ENCODE measurements around the gene ODR4. TPM values are rescaled to one million over a fixed set of nuclear protein-coding genes. Genes with fewer than 3 reads are reported as not detected.

ODR4 gene
- total and polyA plus RNA-seq, 2 experiments from 2014 or later = 12.6 to 23.0 TPM

GRCh38 chr1:186442651-186443375 lies 67.2 kb downstream of the ODR4 start:
- Histone ChIP-seq H3K9ac (no peak overlapping the region), H3K9me3 (ENCODE audit: low read depth) (no peaks in the 10 kb centered on the region), H3F3A (ENCODE audit: insufficient read depth) (peaks cover 17% of the 10 kb centered on the region), H3K4me3 (no peak overlapping the region), H3K27ac (peak overlapping the region; percentile 2; the same call in 1 of the 2 replicates), H3K79me2 (ENCODE audit: insufficient read depth) (no peaks in the 10 kb centered on the region), H3K27me3 (replicated peaks; ENCODE audit: insufficient read depth) (no peaks in the 10 kb centered on the region), H3K9me2 (ENCODE audit: insufficient read depth) (no peaks in the 10 kb centered on the region), H3K4me2 (ENCODE audit: unreplicated experiment) (peak overlapping the region; percentile 28), H4K20me1 (ENCODE audit: insufficient read depth) (no peaks in the 10 kb centered on the region), H3K4me1 (ENCODE audit: insufficient read depth) (peaks cover 11% of the 10 kb centered on the region), H3K36me3 (ENCODE audit: low read depth) (no peaks in the 10 kb centered on the region), H2AFZ (no peak overlapping the region)
- 12 to 18% methylated on average over 1 of the region's 1 CpG for WGBS, 2 experiments (ENCODE audit: low coverage in 1 of 2, low lambda C conversion rate in 2 of 2, missing lambda C conversion rate in 2 of 2)
- DNase-seq = peak; percentile 51
- TF ChIP-seq EZH2 (IDR thresholded peaks at IDR 0.05; ENCODE audit: insufficient read depth, poor library complexity, severe bottlenecking) (no peak), EZH2phosphoT487 (IDR thresholded peaks at IDR 0.05; ENCODE audit: insufficient read depth, low read depth) (peak; percentile 64; the same call in 1 of the 2 replicates)
- in situ Hi-C loops (cut with MboI) = no loop called here

DNA sequence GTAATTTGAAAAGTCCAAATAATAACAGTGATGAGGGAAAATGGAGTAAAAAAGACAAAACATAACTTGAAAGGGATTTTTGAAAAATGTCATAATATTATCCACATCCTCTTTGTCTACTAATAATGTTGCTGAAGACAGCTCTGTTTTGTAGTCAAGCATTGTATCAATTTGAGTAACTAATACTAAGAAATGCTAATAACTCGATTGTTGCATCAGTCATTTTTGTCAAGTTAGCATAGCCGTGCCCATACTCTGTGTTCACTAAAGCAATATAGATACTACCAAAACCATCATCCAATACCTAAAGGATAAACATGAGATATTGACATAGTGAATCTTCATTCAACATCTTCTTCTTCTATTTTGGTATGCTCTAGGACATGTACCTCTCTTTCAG lies 68.0 kb downstream of the ODR4 start:
- Histone ChIP-seq H3K27me3 (replicated peaks; ENCODE audit: insufficient read depth) (no peaks in the 10 kb centered on the region), H3K27ac (no peak overlapping the region), H4K20me1 (ENCODE audit: insufficient read depth) (no peaks in the 10 kb centered on the region), H3K4me1 (ENCODE audit: insufficient read depth) (peaks cover 11% of the 10 kb centered on the region), H3K36me3 (ENCODE audit: low read depth) (no peaks in the 10 kb centered on the region), H3F3A (ENCODE audit: insufficient read depth) (peaks cover 17% of the 10 kb centered on the region), H3K4me2 (ENCODE audit: unreplicated experiment) (no peak overlapping the region), H3K9me3 (ENCODE audit: low read depth) (no peaks in the 10 kb centered on the region), H3K9me2 (ENCODE audit: insufficient read depth) (no peaks in the 10 kb centered on the region), H3K4me3 (no peak overlapping the region), H3K9ac (no peak overlapping the region), H2AFZ (no peak overlapping the region), H3K79me2 (ENCODE audit: insufficient read depth) (no peaks in the 10 kb centered on the region)
- TF ChIP-seq EZH2 (IDR thresholded peaks at IDR 0.05; ENCODE audit: insufficient read depth, poor library complexity, severe bottlenecking) (no peak), EZH2phosphoT487 (IDR thresholded peaks at IDR 0.05; ENCODE audit: insufficient read depth, low read depth) (no peak)
- no peak for DNase-seq
- in situ Hi-C loops (cut with MboI) = no loop called here
- WGBS, 2 experiments (ENCODE audit: low coverage in 1 of 2, low lambda C conversion rate in 2 of 2, missing lambda C conversion rate in 2 of 2) = 96 to 100% methylated on average over 2 of the region's 2 CpGs

DNA sequence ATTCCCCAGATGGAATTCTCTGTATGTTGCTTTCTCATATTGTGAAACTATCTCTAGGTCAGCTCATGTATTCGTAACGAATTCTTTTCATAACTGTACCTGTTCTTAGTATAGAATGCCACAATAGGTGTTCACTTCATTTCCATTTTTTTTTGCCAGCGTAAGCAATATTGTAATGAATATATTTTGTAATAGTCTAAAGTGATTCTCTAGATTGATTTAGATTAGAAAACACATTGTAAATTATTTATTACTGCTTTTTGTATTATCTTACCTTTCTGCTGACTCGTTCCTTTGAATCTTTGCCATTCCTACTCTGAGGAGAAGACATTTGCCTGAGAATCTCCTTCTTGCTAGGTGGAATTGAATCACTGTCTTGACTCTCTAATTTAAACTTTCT lies 70.5 kb downstream of the ODR4 start:
- no peak overlapping the region for H3K4me3 ChIP-seq
- H3K9ac ChIP-seq = no peak overlapping the region
- no peak for TF ChIP-seq EZH2 (IDR thresholded peaks at IDR 0.05; ENCODE audit: insufficient read depth, poor library complexity, severe bottlenecking)
- no peak for TF ChIP-seq EZH2phosphoT487 (IDR thresholded peaks at IDR 0.05; ENCODE audit: insufficient read depth, low read depth)
- H3K9me2 ChIP-seq (ENCODE audit: insufficient read depth) = no peaks in the 10 kb centered on the region
- no peak overlapping the region for H2AFZ ChIP-seq
- in situ Hi-C loops (cut with MboI) = no loop called here
- no peaks in the 10 kb centered on the region for H3K79me2 ChIP-seq (ENCODE audit: insufficient read depth)
- H3F3A ChIP-seq (ENCODE audit: insufficient read depth) = peaks cover 17% of the 10 kb centered on the region
- H3K9me3 ChIP-seq (ENCODE audit: low read depth) = no peaks in the 10 kb centered on the region
- H3K27ac ChIP-seq = no peak overlapping the region
- no peak overlapping the region for H3K4me2 ChIP-seq (ENCODE audit: unreplicated experiment)
- 97% methylated on average over 4 of the region's 4 CpGs for WGBS, 2 experiments (ENCODE audit: low coverage in 1 of 2, low lambda C conversion rate in 2 of 2, missing lambda C conversion rate in 2 of 2)
- DNase-seq = no peak
- no peaks in the 10 kb centered on the region for H4K20me1 ChIP-seq (ENCODE audit: insufficient read depth)
- peaks cover 11% of the 10 kb centered on the region for H3K4me1 ChIP-seq (ENCODE audit: insufficient read depth)
- no peaks in the 10 kb centered on the region for H3K27me3 ChIP-seq (replicated peaks; ENCODE audit: insufficient read depth)
- H3K36me3 ChIP-seq (ENCODE audit: low read depth) = no peaks in the 10 kb centered on the region

- Histone ChIP-seq H3K9me2 (ENCODE audit: insufficient read depth) (no peaks in the 10 kb centered on the region), H3K9me3 (ENCODE audit: low read depth) (no peaks in the 10 kb centered on the region), H3K79me2 (ENCODE audit: insufficient read depth) (no peaks in the 10 kb centered on the region), H4K20me1 (ENCODE audit: insufficient read depth) (no peaks in the 10 kb centered on the region), H2AFZ (no peak overlapping the region), H3K4me1 (ENCODE audit: insufficient read depth) (no peaks in the 10 kb centered on the region), H3K36me3 (ENCODE audit: low read depth) (no peaks in the 10 kb centered on the region), H3K4me2 (ENCODE audit: unreplicated experiment) (no peak overlapping the region), H3F3A (ENCODE audit: insufficient read depth) (no peaks in the 10 kb centered on the region), H3K27ac (no peak overlapping the region), H3K27me3 (replicated peaks; ENCODE audit: insufficient read depth) (no peaks in the 10 kb centered on the region), H3K4me3 (no peak overlapping the region), H3K9ac (no peak overlapping the region)
- in situ Hi-C loops (cut with MboI) = no loop called here
- DNase-seq = no peak
- TF ChIP-seq EZH2 (IDR thresholded peaks at IDR 0.05; ENCODE audit: insufficient read depth, poor library complexity, severe bottlenecking) (no peak), EZH2phosphoT487 (IDR thresholded peaks at IDR 0.05; ENCODE audit: insufficient read depth, low read depth) (no peak)
- WGBS, 2 experiments (ENCODE audit: low coverage in 1 of 2, low lambda C conversion rate in 2 of 2, missing lambda C conversion rate in 2 of 2) = 77 to 85% methylated on average over 3 of the region's 3 CpGs
Observed at GRCh38 chr1:186454981-186455380, 79.3 kb downstream of the ODR4 start.
